ENCODE results near the gene C2orf78.
"Not testable (repeated sequence)": the region's sequence is repeated elsewhere in the genome, so short reads cannot be mapped to it uniquely, and the experiment has no call there.

The C2orf78 gene

GRCh38 chr2:73783883-73784282 is at the start of gene C2orf78:
Gene C2orf78 (plus strand): TSS chr2:73784183. CDS start chr2:73784310, 127 bp downstream.
- not testable (repeated sequence) for DNase-seq (ENCODE audit: low spot score)

GRCh38 chr2:73736378-73736777 is 47.6 kb upstream of the C2orf78 start:
- no peak for DNase-seq (ENCODE audit: low spot score)

GRCh38 chr2:73736855-73737779 is 46.9 kb upstream of the C2orf78 start, which contains the start of gene TPRKB:
Gene TPRKB (minus strand): TSS chr2:73737345. CDS start chr2:73734569, 2,776 bp downstream.
- peak; percentile 98 for DNase-seq (ENCODE audit: low spot score)

- no peak for DNase-seq (ENCODE audit: low spot score)
These were observed 44.9 kb upstream of the C2orf78 start for GRCh38 chr2:73739101-73739500.

- DNase-seq (ENCODE audit: low spot score) = no peak
These were observed 43.2 kb upstream of the C2orf78 start for GRCh38 chr2:73740767-73741166.

- no peak for DNase-seq (ENCODE audit: low spot score)
These were observed 37.7 kb upstream of the C2orf78 start for GRCh38 chr2:73746015-73746876.

- DNase-seq (ENCODE audit: low spot score) = no peak
These were observed 37.1 kb upstream of the C2orf78 start for GRCh38 chr2:73746877-73747208.

GRCh38 chr2:73749314-73749713 is 34.7 kb upstream of the C2orf78 start:
- no peak for DNase-seq (ENCODE audit: low spot score)

- DNase-seq (ENCODE audit: low spot score) = not testable (repeated sequence)
These were observed 29.7 kb upstream of the C2orf78 start for GRCh38 chr2:73754332-73754731.

GRCh38 chr2:73759285-73759764 is 24.7 kb upstream of the C2orf78 start:
- no peak for DNase-seq (ENCODE audit: low spot score)

- no peak for DNase-seq (ENCODE audit: low spot score)
These were observed 24.1 kb upstream of the C2orf78 start for GRCh38 chr2:73759904-73760303.

GRCh38 chr2:73762571-73762970 is 21.4 kb upstream of the C2orf78 start:
- DNase-seq (ENCODE audit: low spot score) = peak; percentile 61

GRCh38 chr2:73764945-73765344 is 19.0 kb upstream of the C2orf78 start:
- DNase-seq (ENCODE audit: low spot score) = no peak

- no peak for DNase-seq (ENCODE audit: low spot score)
These were observed 17.6 kb upstream of the C2orf78 start for GRCh38 chr2:73766349-73766748.

GRCh38 chr2:73766994-73767393 is 17.0 kb upstream of the C2orf78 start:
- no peak for DNase-seq (ENCODE audit: low spot score)

GRCh38 chr2:73770725-73771124 is 13.3 kb upstream of the C2orf78 start:
- no peak for DNase-seq (ENCODE audit: low spot score)

- DNase-seq (ENCODE audit: low spot score) = no peak
These were observed 11.2 kb upstream of the C2orf78 start for GRCh38 chr2:73772819-73773218.

GRCh38 chr2:73776381-73776780 is 7.6 kb upstream of the C2orf78 start:
- DNase-seq (ENCODE audit: low spot score) = no peak

GRCh38 chr2:73776869-73777519 is 7.0 kb upstream of the C2orf78 start:
- peak; percentile 27 for DNase-seq (ENCODE audit: low spot score)

- not testable (repeated sequence) for DNase-seq (ENCODE audit: low spot score)
These were observed 5.0 kb upstream of the C2orf78 start for GRCh38 chr2:73778867-73779466.

- peak; percentile 95 for DNase-seq (ENCODE audit: low spot score)
These were observed 4.3 kb upstream of the C2orf78 start, which contains the start of gene DUSP11 for GRCh38 chr2:73779467-73780236. Gene DUSP11 (minus strand): TSS chr2:73780103. CDS start chr2:73779974, 129 bp downstream.
